Ascending aorta (tissue), 2 donors: Measurements from ENCODE around the gene ERBB3. TPM values are rescaled to one million over a fixed set of nuclear protein-coding genes. Genes with fewer than 3 reads are reported as not detected.

ENCODE experiments used
- DNase-seq, 2 donors: peaks; one replicate each; pipeline ENCODE4 v3.0.0-alpha.2; 2019; ENCODE audit warnings: low spot score in 2 of 2
- H3K27ac ChIP-seq, 2 donors: fragments of 200-600 bp; sonication (generic); one replicate each; pipeline ENCODE4 v1.5.1; 2016 to 2017; ENCODE audit warnings: mild to moderate bottlenecking in 1 of 2
- H3K27me3 ChIP-seq: fragments of 200-600 bp; sonication (generic); one replicate; pipeline ENCODE4 v1.5.1; 2017
- H3K36me3 ChIP-seq, 2 donors: fragments of 200-600 bp; sonication (generic); one replicate each; pipeline ENCODE4 v1.5.1; 2016
- H3K4me1 ChIP-seq, 2 donors: fragments of 200-600 bp; sonication (generic); one replicate each; pipeline ENCODE4 v1.5.1; 2016 to 2017; ENCODE audit warnings: mild to moderate bottlenecking in 1 of 2
- H3K4me3 ChIP-seq, 2 donors: fragments of 200-600 bp; sonication (generic); one replicate each; pipeline ENCODE4 v1.5.1; 2016 to 2017; ENCODE audit warnings: mild to moderate bottlenecking in 1 of 2
- H3K9me3 ChIP-seq, 2 donors: fragments of 200-600 bp; sonication (generic); one replicate each; pipeline ENCODE4 v1.5.1; 2016
- intact Hi-C: fragments of 100-400 bp; cut with DNase I; formaldehyde crosslinking; loops from one replicate; pipeline ENCODE4 v1.15.1; 2023
- total RNA-seq: library from RNA; depleted of rRNA; stranded (reverse); fragments of >200 nt; gene quantifications from one replicate; pipeline ENCODE4 v1.1.0, GENCODE V29; 2016
- TF ChIP-seq, protein P1 (sequence below), 3 experiments: fragments of 200-600 bp in 2 of 3; fragments of 450-650 bp in 1 of 3; sonication (generic) in 2 of 3; IDR thresholded peaks; one replicate each; pipeline ENCODE4 v1.5.1; 2016 to 2019; ENCODE audit warnings: antibody characterized with exemption in 3 of 3, mild to moderate bottlenecking in 1 of 3, moderate library complexity in 1 of 3

ERBB3 gene
- total RNA-seq, 1 donor from 2014 or later, result 3.2 TPM

- no peak for DNase-seq
- Histone ChIP-seq H3K27ac (peak overlapping the region; percentile 87 to 88), H3K9me3 (no peaks in the 10 kb centered on the region), H3K36me3 (peaks cover 51 to 52% of the 10 kb centered on the region in 2 donors), H3K4me1 (peaks cover 9 to 21% of the 10 kb centered on the region in 2 donors), H3K27me3 (no peaks in the 10 kb centered on the region), H3K4me3 (no peak overlapping the region)
- TF ChIP-seq, protein P1, sequence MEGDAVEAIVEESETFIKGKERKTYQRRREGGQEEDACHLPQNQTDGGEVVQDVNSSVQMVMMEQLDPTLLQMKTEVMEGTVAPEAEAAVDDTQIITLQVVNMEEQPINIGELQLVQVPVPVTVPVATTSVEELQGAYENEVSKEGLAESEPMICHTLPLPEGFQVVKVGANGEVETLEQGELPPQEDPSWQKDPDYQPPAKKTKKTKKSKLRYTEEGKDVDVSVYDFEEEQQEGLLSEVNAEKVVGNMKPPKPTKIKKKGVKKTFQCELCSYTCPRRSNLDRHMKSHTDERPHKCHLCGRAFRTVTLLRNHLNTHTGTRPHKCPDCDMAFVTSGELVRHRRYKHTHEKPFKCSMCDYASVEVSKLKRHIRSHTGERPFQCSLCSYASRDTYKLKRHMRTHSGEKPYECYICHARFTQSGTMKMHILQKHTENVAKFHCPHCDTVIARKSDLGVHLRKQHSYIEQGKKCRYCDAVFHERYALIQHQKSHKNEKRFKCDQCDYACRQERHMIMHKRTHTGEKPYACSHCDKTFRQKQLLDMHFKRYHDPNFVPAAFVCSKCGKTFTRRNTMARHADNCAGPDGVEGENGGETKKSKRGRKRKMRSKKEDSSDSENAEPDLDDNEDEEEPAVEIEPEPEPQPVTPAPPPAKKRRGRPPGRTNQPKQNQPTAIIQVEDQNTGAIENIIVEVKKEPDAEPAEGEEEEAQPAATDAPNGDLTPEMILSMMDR (IDR thresholded peaks at IDR 0.05), result no peak
- intact Hi-C loops, result no loop called here
Measured at GRCh38 chr12:56130876-56131275, 50.9 kb downstream of the ERBB3 start.

- Histone ChIP-seq H3K4me1 (peaks cover 0 to 4% of the 10 kb centered on the region in 2 donors), H3K27ac (no peak overlapping the region), H3K9me3 (no peaks in the 10 kb centered on the region), H3K4me3 (no peak overlapping the region), H3K36me3 (peaks cover 88 to 91% of the 10 kb centered on the region in 2 donors), H3K27me3 (no peaks in the 10 kb centered on the region)
- DNase-seq, result no peak
- intact Hi-C loops, result no loop called here
- TF ChIP-seq, protein P1 (IDR thresholded peaks at IDR 0.05), result no peak
Measured at GRCh38 chr12:56134897-56135296, 54.9 kb downstream of the ERBB3 start.

DNA sequence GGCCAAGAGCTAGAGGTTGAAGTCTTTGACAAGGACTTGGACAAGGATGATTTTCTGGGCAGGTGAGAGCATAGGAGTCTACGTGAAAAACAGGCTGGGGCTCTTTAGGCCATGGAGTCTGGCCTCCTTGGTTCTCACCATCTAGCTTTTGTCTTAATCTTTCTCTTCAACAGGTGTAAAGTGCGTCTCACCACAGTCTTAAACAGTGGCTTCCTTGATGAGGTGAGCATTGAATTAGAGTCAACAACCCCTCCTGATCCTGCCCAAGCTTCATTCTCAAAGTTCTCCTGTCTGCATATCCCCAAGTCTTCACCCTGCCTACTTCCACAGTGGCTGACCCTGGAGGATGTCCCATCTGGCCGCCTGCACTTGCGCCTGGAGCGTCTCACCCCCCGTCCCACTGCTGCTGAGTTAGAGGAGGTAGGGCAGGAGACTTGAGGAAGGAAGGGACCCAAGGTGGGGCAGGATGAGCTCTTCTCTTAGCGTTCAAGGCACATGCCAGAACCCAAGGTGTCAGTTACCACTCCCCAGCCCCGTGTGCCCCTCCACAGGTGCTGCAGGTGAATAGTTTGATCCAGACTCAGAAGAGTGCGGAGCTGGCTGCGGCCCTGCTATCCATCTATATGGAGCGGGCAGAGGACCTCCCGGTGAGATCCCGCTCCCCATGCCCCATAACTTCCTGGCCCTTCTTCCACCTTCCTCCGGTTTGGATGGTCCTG, 58.0 kb downstream of the ERBB3 start:
- H3K4me3 ChIP-seq, result no peak overlapping the region
- no peaks in the 10 kb centered on the region for H3K27me3 ChIP-seq
- no peaks in the 10 kb centered on the region for H3K4me1 ChIP-seq
- H3K9me3 ChIP-seq, result no peaks in the 10 kb centered on the region
- TF ChIP-seq, protein P1 (IDR thresholded peaks at IDR 0.05), result no peak
- H3K27ac ChIP-seq, result no peak overlapping the region
- H3K36me3 ChIP-seq, result peaks cover 91 to 99% of the 10 kb centered on the region in 2 donors
- DNase-seq, result no peak
- intact Hi-C loops, result no loop called here

- TF ChIP-seq, protein P1 (IDR thresholded peaks at IDR 0.05), result no peak
- no peak overlapping the region for H3K27ac ChIP-seq
- peaks cover 0 to 5% of the 10 kb centered on the region in 2 donors for H3K4me1 ChIP-seq
- H3K9me3 ChIP-seq, result no peaks in the 10 kb centered on the region
- no peak overlapping the region for H3K4me3 ChIP-seq
- no peaks in the 10 kb centered on the region for H3K27me3 ChIP-seq
- H3K36me3 ChIP-seq, result peaks cover 70 to 84% of the 10 kb centered on the region in 2 donors
- intact Hi-C loops, result no loop called here
- DNase-seq, result no peak
Measured at GRCh38 chr12:56141946-56142784, 62.2 kb downstream of the ERBB3 start.

- TF ChIP-seq, protein P1 (IDR thresholded peaks at IDR 0.05), result no peak
- Histone ChIP-seq H3K36me3 (peaks cover 60 to 73% of the 10 kb centered on the region in 2 donors), H3K9me3 (no peaks in the 10 kb centered on the region), H3K27me3 (no peaks in the 10 kb centered on the region), H3K4me1 (peaks cover 0 to 6% of the 10 kb centered on the region in 2 donors), H3K27ac (peak overlapping the region in 1 of 2 donors; percentile 1), H3K4me3 (no peak overlapping the region)
- intact Hi-C loops, result no loop called here
- no peak for DNase-seq
Measured at GRCh38 chr12:56143217-56143616, 63.3 kb downstream of the ERBB3 start.
